ENCODE measurements around the gene IER3.
"Not testable (repeated sequence)": the region's sequence is repeated elsewhere in the genome, so short reads cannot be mapped to it uniquely, and the experiment has no call there.

The IER3 gene

GRCh38 chr6:30720738-30721197, 23.6 kb downstream of the IER3 start:
- H3K27ac ChIP-seq (ENCODE audit: low read length) = peak overlapping the region; percentile 98
- peaks cover 11 to 56% of the 10 kb centered on the region in 2 donors for H3K4me1 ChIP-seq (ENCODE audit: control insufficient read depth in 1 of 2, insufficient read depth in 2 of 2, low read length in 2 of 2)
- H3K9me3 ChIP-seq (ENCODE audit: control insufficient read depth in 1 of 2, low read length in 2 of 2) = no peaks in the 10 kb centered on the region
- H3K4me3 ChIP-seq (ENCODE audit: low read depth in 1 of 2, low read length in 2 of 2) = peak overlapping the region; percentile 92 to 95
- no peaks in the 10 kb centered on the region for H3K27me3 ChIP-seq (ENCODE audit: low read depth, low read length)
- H3K36me3 ChIP-seq (ENCODE audit: control insufficient read depth in 1 of 2, insufficient read depth in 2 of 2, low read length in 2 of 2) = peaks cover 24 to 30% of the 10 kb centered on the region in 2 donors

- H3K27me3 ChIP-seq (ENCODE audit: low read depth, low read length) = no peaks in the 10 kb centered on the region
- H3K9me3 ChIP-seq (ENCODE audit: control insufficient read depth in 1 of 2, low read length in 2 of 2) = no peaks in the 10 kb centered on the region
- peak within 1 kb of the TSS; percentile 98 for H3K27ac ChIP-seq (ENCODE audit: low read length)
- H3K4me1 ChIP-seq (ENCODE audit: control insufficient read depth in 1 of 2, insufficient read depth in 2 of 2, low read length in 2 of 2) = peaks cover 11 to 51% of the 10 kb centered on the region in 2 donors
- peaks cover 19 to 25% of the 10 kb centered on the region in 2 donors for H3K36me3 ChIP-seq (ENCODE audit: control insufficient read depth in 1 of 2, insufficient read depth in 2 of 2, low read length in 2 of 2)
- peak within 1 kb of the TSS; percentile 92 to 95 for H3K4me3 ChIP-seq (ENCODE audit: low read depth in 1 of 2, low read length in 2 of 2)
These were observed 24.3 kb downstream of the IER3 start, which contains the start of gene TUBB for GRCh38 chr6:30719791-30720737. Gene TUBB, plus strand, starts transcription at chr6:30720352. Its CDS starts 155 bp downstream, at chr6:30720507.

- no peaks in the 10 kb centered on the region for H3K27me3 ChIP-seq (ENCODE audit: low read depth, low read length)
- H3K4me1 ChIP-seq (ENCODE audit: control insufficient read depth in 1 of 2, insufficient read depth in 2 of 2, low read length in 2 of 2) = peaks cover 11 to 44% of the 10 kb centered on the region in 2 donors
- H3K9me3 ChIP-seq (ENCODE audit: control insufficient read depth in 1 of 2, low read length in 2 of 2) = no peaks in the 10 kb centered on the region
- peak overlapping the region; percentile 98 for H3K27ac ChIP-seq (ENCODE audit: low read length)
- peak overlapping the region; percentile 92 to 95 for H3K4me3 ChIP-seq (ENCODE audit: low read depth in 1 of 2, low read length in 2 of 2)
- peaks cover 17 to 24% of the 10 kb centered on the region in 2 donors for H3K36me3 ChIP-seq (ENCODE audit: control insufficient read depth in 1 of 2, insufficient read depth in 2 of 2, low read length in 2 of 2)
These were observed 25.0 kb downstream of the IER3 start for GRCh38 chr6:30719356-30719755.

- not testable (repeated sequence) for H3K9me3 ChIP-seq (ENCODE audit: control insufficient read depth in 1 of 2, low read length in 2 of 2); H3K27me3 ChIP-seq (ENCODE audit: low read depth, low read length)
- Histone ChIP-seq H3K27ac (ENCODE audit: low read length) (peak overlapping the region; percentile 78), H3K4me1 (ENCODE audit: control insufficient read depth in 1 of 2, insufficient read depth in 2 of 2, low read length in 2 of 2) (peaks cover 11 to 35% of the 10 kb centered on the region in 2 donors), H3K36me3 (ENCODE audit: control insufficient read depth in 1 of 2, insufficient read depth in 2 of 2, low read length in 2 of 2) (peaks cover 19 to 25% of the 10 kb centered on the region in 2 donors), H3K4me3 (ENCODE audit: low read depth in 1 of 2, low read length in 2 of 2) (peak overlapping the region; percentile 57 to 76)
These were observed 26.3 kb downstream of the IER3 start for GRCh38 chr6:30717845-30718720.

GRCh38 chr6:30717129-30717844, 27.1 kb downstream of the IER3 start, which contains the start of gene MDC1:
Gene MDC1, minus strand, starts transcription at chr6:30717281. Its CDS starts 2,106 bp downstream, at chr6:30715175.
- no peaks in the 10 kb centered on the region for H3K9me3 ChIP-seq (ENCODE audit: control insufficient read depth in 1 of 2, low read length in 2 of 2)
- H3K36me3 ChIP-seq (ENCODE audit: control insufficient read depth in 1 of 2, insufficient read depth in 2 of 2, low read length in 2 of 2) = peaks cover 23 to 29% of the 10 kb centered on the region in 2 donors
- H3K27ac ChIP-seq (ENCODE audit: low read length) = peak within 1 kb of the TSS; percentile 78
- H3K4me1 ChIP-seq (ENCODE audit: control insufficient read depth in 1 of 2, insufficient read depth in 2 of 2, low read length in 2 of 2) = peaks cover 11 to 28% of the 10 kb centered on the region in 2 donors
- peak within 1 kb of the TSS; percentile 57 to 76 for H3K4me3 ChIP-seq (ENCODE audit: low read depth in 1 of 2, low read length in 2 of 2)
- no peaks in the 10 kb centered on the region for H3K27me3 ChIP-seq (ENCODE audit: low read depth, low read length)

GRCh38 chr6:30716879-30717128, 27.5 kb downstream of the IER3 start:
- Histone ChIP-seq H3K36me3 (ENCODE audit: control insufficient read depth in 1 of 2, insufficient read depth in 2 of 2, low read length in 2 of 2) (peaks cover 27 to 34% of the 10 kb centered on the region in 2 donors), H3K4me1 (ENCODE audit: control insufficient read depth in 1 of 2, insufficient read depth in 2 of 2, low read length in 2 of 2) (peaks cover 11 to 23% of the 10 kb centered on the region in 2 donors), H3K9me3 (ENCODE audit: control insufficient read depth in 1 of 2, low read length in 2 of 2) (no peaks in the 10 kb centered on the region), H3K27ac (ENCODE audit: low read length) (peak overlapping the region; percentile 78), H3K4me3 (ENCODE audit: low read depth in 1 of 2, low read length in 2 of 2) (peak overlapping the region; percentile 57 to 76), H3K27me3 (ENCODE audit: low read depth, low read length) (no peaks in the 10 kb centered on the region)

GRCh38 chr6:30714263-30714662, 30.1 kb downstream of the IER3 start:
- H3K4me1 ChIP-seq (ENCODE audit: control insufficient read depth in 1 of 2, insufficient read depth in 2 of 2, low read length in 2 of 2) = peaks cover 6 to 15% of the 10 kb centered on the region in 2 donors
- no peak overlapping the region for H3K4me3 ChIP-seq (ENCODE audit: low read depth in 1 of 2, low read length in 2 of 2)
- no peaks in the 10 kb centered on the region for H3K9me3 ChIP-seq (ENCODE audit: control insufficient read depth in 1 of 2, low read length in 2 of 2)
- peaks cover 35 to 55% of the 10 kb centered on the region in 2 donors for H3K36me3 ChIP-seq (ENCODE audit: control insufficient read depth in 1 of 2, insufficient read depth in 2 of 2, low read length in 2 of 2)
- no peaks in the 10 kb centered on the region for H3K27me3 ChIP-seq (ENCODE audit: low read depth, low read length)
- H3K27ac ChIP-seq (ENCODE audit: low read length) = no peak overlapping the region

GRCh38 chr6:30712441-30712945, 31.9 kb downstream of the IER3 start:
- H3K4me1 ChIP-seq (ENCODE audit: control insufficient read depth in 1 of 2, insufficient read depth in 2 of 2, low read length in 2 of 2) = peaks cover 4 to 6% of the 10 kb centered on the region in 2 donors
- no peak overlapping the region for H3K4me3 ChIP-seq (ENCODE audit: low read depth in 1 of 2, low read length in 2 of 2)
- no peak overlapping the region for H3K27ac ChIP-seq (ENCODE audit: low read length)
- H3K27me3 ChIP-seq (ENCODE audit: low read depth, low read length) = no peaks in the 10 kb centered on the region
- H3K36me3 ChIP-seq (ENCODE audit: control insufficient read depth in 1 of 2, insufficient read depth in 2 of 2, low read length in 2 of 2) = peaks cover 43 to 65% of the 10 kb centered on the region in 2 donors
- H3K9me3 ChIP-seq (ENCODE audit: control insufficient read depth in 1 of 2, low read length in 2 of 2) = no peaks in the 10 kb centered on the region

- Histone ChIP-seq H3K9me3 (ENCODE audit: control insufficient read depth in 1 of 2, low read length in 2 of 2) (no peaks in the 10 kb centered on the region), H3K27ac (ENCODE audit: low read length) (no peak overlapping the region), H3K36me3 (ENCODE audit: control insufficient read depth in 1 of 2, insufficient read depth in 2 of 2, low read length in 2 of 2) (peaks cover 43 to 70% of the 10 kb centered on the region in 2 donors), H3K4me1 (ENCODE audit: control insufficient read depth in 1 of 2, insufficient read depth in 2 of 2, low read length in 2 of 2) (peaks cover 4 to 6% of the 10 kb centered on the region in 2 donors), H3K4me3 (ENCODE audit: low read depth in 1 of 2, low read length in 2 of 2) (no peak overlapping the region), H3K27me3 (ENCODE audit: low read depth, low read length) (no peaks in the 10 kb centered on the region)
These were observed 32.5 kb downstream of the IER3 start for GRCh38 chr6:30711758-30712380.

Data from muscle layer of duodenum (tissue), 2 donors.